OCI-LY1 (cell line): ENCODE measurements around the gene TMEM240.

Source experiments
- H2AFZ ChIP-seq: fragments of 200-600 bp; sonication (generic), shearing (Covaris generic); 2 replicates; pipeline ENCODE4 v1.6.0; 2014; ENCODE audit warnings: antibody characterized with exemption, mild to moderate bottlenecking, low read length
- H3F3A ChIP-seq: fragments of 200-600 bp; sonication (generic), shearing (Covaris generic); 2 replicates; pipeline ENCODE4 v1.6.0; 2014; ENCODE audit warnings: mild to moderate bottlenecking, antibody characterized with exemption, low read length, moderate library complexity; ENCODE audit not compliant: insufficient read depth
- H3K27ac ChIP-seq: fragments of 200-600 bp; sonication (generic); 2 replicates; pipeline ENCODE4 v1.5.1; 2014; ENCODE audit warnings: low read length, mixed run types, mild to moderate bottlenecking, low read depth; ENCODE audit not compliant: poor library complexity, severe bottlenecking
- H3K27me3 ChIP-seq: fragments of 200-600 bp; sonication (generic); 2 replicates; pipeline ENCODE4 v1.6.0; 2014; ENCODE audit warnings: antibody characterized with exemption, mild to moderate bottlenecking, low read length, moderate library complexity; ENCODE audit not compliant: insufficient read depth
- H3K36me3 ChIP-seq: fragments of 200-600 bp; sonication (generic); 2 replicates; pipeline ENCODE4 v1.6.1; 2014; ENCODE audit warnings: mild to moderate bottlenecking, antibody characterized with exemption, low read length, moderate library complexity, mixed read lengths; ENCODE audit not compliant: insufficient read depth
- H3K4me1 ChIP-seq: fragments of 200-600 bp; sonication (generic); 2 replicates; pipeline ENCODE4 v1.5.1; 2014; ENCODE audit warnings: mild to moderate bottlenecking, low read length, moderate library complexity; ENCODE audit not compliant: insufficient read depth, severe bottlenecking
- H3K4me2 ChIP-seq: fragments of 200-600 bp; sonication (generic), shearing (Covaris generic); 2 replicates; pipeline ENCODE4 v1.6.1; 2014; ENCODE audit warnings: low read length
- H3K4me3 ChIP-seq: fragments of 200-600 bp; sonication (generic); 2 replicates; pipeline ENCODE4 v1.5.1; 2014; ENCODE audit warnings: low read length, low read depth, mild to moderate bottlenecking, mixed read lengths; ENCODE audit not compliant: poor library complexity, severe bottlenecking
- H3K79me2 ChIP-seq: fragments of 200-600 bp; shearing (Covaris generic); 2 replicates; pipeline ENCODE4 v1.6.1; 2016; ENCODE audit warnings: mixed run types, low read length, mixed read lengths; ENCODE audit not compliant: insufficient read depth
- H3K9ac ChIP-seq: fragments of 200-600 bp; sonication (generic), shearing (Covaris generic); 2 replicates; pipeline ENCODE4 v1.6.1; 2014; ENCODE audit warnings: mild to moderate bottlenecking, low read length, mixed read lengths
- H3K9me2 ChIP-seq: fragments of 200-600 bp; sonication (generic), shearing (Covaris generic); 2 replicates; pipeline ENCODE4 v1.6.1; 2014; ENCODE audit warnings: low read depth, mild to moderate bottlenecking, low read length, mixed read lengths
- H3K9me3 ChIP-seq: fragments of 200-600 bp; shearing (Covaris generic); 2 replicates; pipeline ENCODE4 v1.6.1; 2014; ENCODE audit warnings: low read length, mixed read lengths
- H4K20me1 ChIP-seq: fragments of 200-600 bp; sonication (generic), shearing (Covaris generic); 2 replicates; pipeline ENCODE4 v1.6.0; 2016; ENCODE audit warnings: mild to moderate bottlenecking, low read length; ENCODE audit not compliant: insufficient read depth
- CTCF ChIP-seq: fragments of 200-600 bp; sonication (generic), shearing (Covaris generic); IDR thresholded peaks from 2 replicates; pipeline ENCODE4 v1.5.1; 2017; ENCODE audit warnings: mild to moderate bottlenecking, antibody characterized with exemption, low read length, moderate library complexity, mixed read lengths
- EZH2 ChIP-seq: fragments of 200-600 bp; sonication (generic), shearing (Covaris generic); IDR thresholded peaks from 2 replicates; pipeline ENCODE4 v1.8.0; 2017; ENCODE audit warnings: borderline replicate concordance, mixed run types, mild to moderate bottlenecking, antibody characterized with exemption, low read length, moderate library complexity, mixed read lengths

The TMEM240 gene

GRCh38 chr1:1556505-1556904 lies 16.1 kb upstream of the TMEM240 start:
- Histone ChIP-seq H4K20me1 (no peaks in the 10 kb centered on the region), H2AFZ (no peak overlapping the region), H3K4me1 (peaks cover 23% of the 10 kb centered on the region), H3K9ac (no peak overlapping the region), H3K9me3 (no peaks in the 10 kb centered on the region), H3K9me2 (no peaks in the 10 kb centered on the region), H3K4me3 (no peak overlapping the region), H3K79me2 (no peaks in the 10 kb centered on the region), H3F3A (no peaks in the 10 kb centered on the region), H3K4me2 (no peak overlapping the region), H3K27ac (no peak overlapping the region), H3K36me3 (peaks cover 2% of the 10 kb centered on the region; the same call in 1 of the 2 replicates), H3K27me3 (no peaks in the 10 kb centered on the region)
- TF ChIP-seq EZH2 (no peak), CTCF (no peak)

GRCh38 chr1:1554926-1555915 lies 14.8 kb upstream of the TMEM240 start:
- Histone ChIP-seq H3K4me2 (no peak overlapping the region), H4K20me1 (no peaks in the 10 kb centered on the region), H2AFZ (no peak overlapping the region), H3K4me1 (peaks cover 23% of the 10 kb centered on the region), H3K36me3 (no peaks in the 10 kb centered on the region), H3F3A (no peaks in the 10 kb centered on the region), H3K9me3 (no peaks in the 10 kb centered on the region), H3K9ac (no peak overlapping the region), H3K4me3 (no peak overlapping the region), H3K27ac (no peak overlapping the region), H3K79me2 (no peaks in the 10 kb centered on the region), H3K27me3 (no peaks in the 10 kb centered on the region), H3K9me2 (no peaks in the 10 kb centered on the region)
- no peak for TF ChIP-seq EZH2
- no peak for TF ChIP-seq CTCF

GRCh38 chr1:1554550-1554925 lies 14.1 kb upstream of the TMEM240 start:
- Histone ChIP-seq H3K36me3 (no peaks in the 10 kb centered on the region), H3K4me3 (no peak overlapping the region), H3K9me3 (no peaks in the 10 kb centered on the region), H3K9ac (no peak overlapping the region), H3K27ac (no peak overlapping the region), H4K20me1 (no peaks in the 10 kb centered on the region), H3K9me2 (no peaks in the 10 kb centered on the region), H3K4me2 (no peak overlapping the region), H3F3A (no peaks in the 10 kb centered on the region), H3K79me2 (no peaks in the 10 kb centered on the region), H3K27me3 (no peaks in the 10 kb centered on the region), H2AFZ (no peak overlapping the region), H3K4me1 (peaks cover 23% of the 10 kb centered on the region)
- TF ChIP-seq EZH2 = no peak
